ENCODE measurements around the gene IAH1. TPM values are rescaled to one million over a fixed set of nuclear protein-coding genes. Genes with fewer than 3 reads are reported as not detected.

The IAH1 gene
- total RNA-seq, 1 donor from 2014 or later: 45.6 TPM

DNA sequence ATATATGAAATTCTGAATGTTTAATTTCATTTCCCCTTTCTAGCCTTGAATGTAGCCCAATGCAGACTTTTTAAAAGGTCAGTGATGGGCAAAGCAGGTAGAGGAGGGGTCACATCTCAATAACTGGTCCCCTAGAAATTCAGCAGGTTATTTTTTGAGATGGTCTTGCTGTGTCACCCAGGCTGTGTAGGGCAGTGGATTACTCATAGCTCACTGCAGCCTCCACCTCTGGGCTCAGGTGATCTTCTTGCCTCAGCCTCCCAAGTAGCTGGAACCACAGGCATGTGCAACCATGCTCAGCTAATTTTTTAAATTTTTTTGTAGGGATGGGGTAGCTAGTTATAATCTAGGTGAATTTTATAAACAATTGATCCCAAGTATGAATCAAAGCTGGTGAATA is 8.8 kb downstream of the IAH1 start:
- Mint-ChIP-seq H3K4me1 (no peaks in the 10 kb centered on the region), H3K27me3 (ENCODE audit: insufficient read depth, low read depth) (peaks cover 4% of the 10 kb centered on the region), H3K9me3 (no peaks in the 10 kb centered on the region), H3K27ac (no peak overlapping the region), H3K4me3 (no peak overlapping the region), H3K36me3 (peaks cover 25% of the 10 kb centered on the region)
- Histone ChIP-seq H3F3A (ENCODE audit: low read depth) (no peaks in the 10 kb centered on the region), H4K20me1 (ENCODE audit: low read depth) (peaks cover 4% of the 10 kb centered on the region), H2AFZ (replicated peaks) (no peak overlapping the region), H3K79me2 (ENCODE audit: low read depth) (no peaks in the 10 kb centered on the region), H3K4me2 (no peak overlapping the region), H3K36me3 (peaks cover 3% of the 10 kb centered on the region), H3K4me1 (no peaks in the 10 kb centered on the region), H3K9me3 (ENCODE audit: low read depth) (no peaks in the 10 kb centered on the region), H3K4me3 (no peak overlapping the region), H3K27ac (no peak overlapping the region), H3K9ac (no peak overlapping the region), H3K27me3 (no peaks in the 10 kb centered on the region)
- DNase-seq (ENCODE audit: low spot score): no peak
- TF ChIP-seq EZH2phosphoT487 (IDR thresholded peaks at IDR 0.05) (no peak), EZH2 (IDR thresholded peaks at IDR 0.05) (no peak)
- TF ChIP-seq, protein P1, sequence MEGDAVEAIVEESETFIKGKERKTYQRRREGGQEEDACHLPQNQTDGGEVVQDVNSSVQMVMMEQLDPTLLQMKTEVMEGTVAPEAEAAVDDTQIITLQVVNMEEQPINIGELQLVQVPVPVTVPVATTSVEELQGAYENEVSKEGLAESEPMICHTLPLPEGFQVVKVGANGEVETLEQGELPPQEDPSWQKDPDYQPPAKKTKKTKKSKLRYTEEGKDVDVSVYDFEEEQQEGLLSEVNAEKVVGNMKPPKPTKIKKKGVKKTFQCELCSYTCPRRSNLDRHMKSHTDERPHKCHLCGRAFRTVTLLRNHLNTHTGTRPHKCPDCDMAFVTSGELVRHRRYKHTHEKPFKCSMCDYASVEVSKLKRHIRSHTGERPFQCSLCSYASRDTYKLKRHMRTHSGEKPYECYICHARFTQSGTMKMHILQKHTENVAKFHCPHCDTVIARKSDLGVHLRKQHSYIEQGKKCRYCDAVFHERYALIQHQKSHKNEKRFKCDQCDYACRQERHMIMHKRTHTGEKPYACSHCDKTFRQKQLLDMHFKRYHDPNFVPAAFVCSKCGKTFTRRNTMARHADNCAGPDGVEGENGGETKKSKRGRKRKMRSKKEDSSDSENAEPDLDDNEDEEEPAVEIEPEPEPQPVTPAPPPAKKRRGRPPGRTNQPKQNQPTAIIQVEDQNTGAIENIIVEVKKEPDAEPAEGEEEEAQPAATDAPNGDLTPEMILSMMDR (IDR thresholded peaks at IDR 0.05): no peak

DNA sequence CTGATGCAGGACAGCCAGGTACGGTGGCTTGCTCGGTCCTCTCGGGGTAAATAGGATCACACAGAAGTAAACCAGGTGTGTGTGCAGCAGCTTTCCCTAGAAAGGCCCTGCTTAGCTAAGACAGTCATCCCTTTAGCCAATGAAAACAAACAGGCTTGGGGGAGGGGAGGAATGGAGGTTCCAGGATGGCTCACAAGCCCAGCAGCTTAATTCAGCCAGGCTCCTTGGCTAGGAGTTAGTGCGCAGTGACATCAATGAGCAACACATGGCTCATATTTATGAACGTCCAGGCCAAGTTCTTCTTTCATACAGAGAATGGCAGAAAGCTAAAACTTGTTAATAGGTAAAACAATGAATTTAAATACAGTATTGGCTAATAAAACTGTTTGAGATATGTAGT is 10.2 kb downstream of the IAH1 start:
- TF ChIP-seq EZH2phosphoT487 (IDR thresholded peaks at IDR 0.05) (no peak), EZH2 (IDR thresholded peaks at IDR 0.05) (no peak)
- TF ChIP-seq, protein P1 (IDR thresholded peaks at IDR 0.05): no peak
- Histone ChIP-seq H3K4me2 (no peak overlapping the region), H3F3A (ENCODE audit: low read depth) (no peaks in the 10 kb centered on the region), H3K27me3 (no peaks in the 10 kb centered on the region), H3K79me2 (ENCODE audit: low read depth) (no peaks in the 10 kb centered on the region), H3K4me1 (no peaks in the 10 kb centered on the region), H2AFZ (replicated peaks) (no peak overlapping the region), H4K20me1 (ENCODE audit: low read depth) (peaks cover 5% of the 10 kb centered on the region), H3K36me3 (peaks cover 11% of the 10 kb centered on the region), H3K4me3 (no peak overlapping the region), H3K27ac (no peak overlapping the region), H3K9me3 (ENCODE audit: low read depth) (no peaks in the 10 kb centered on the region), H3K9ac (no peak overlapping the region)
- Mint-ChIP-seq H3K36me3 (peaks cover 28% of the 10 kb centered on the region), H3K4me3 (no peak overlapping the region), H3K4me1 (no peaks in the 10 kb centered on the region), H3K9me3 (no peaks in the 10 kb centered on the region), H3K27me3 (ENCODE audit: insufficient read depth, low read depth) (peaks cover 4% of the 10 kb centered on the region), H3K27ac (no peak overlapping the region)
- DNase-seq (ENCODE audit: low spot score): no peak

DNA sequence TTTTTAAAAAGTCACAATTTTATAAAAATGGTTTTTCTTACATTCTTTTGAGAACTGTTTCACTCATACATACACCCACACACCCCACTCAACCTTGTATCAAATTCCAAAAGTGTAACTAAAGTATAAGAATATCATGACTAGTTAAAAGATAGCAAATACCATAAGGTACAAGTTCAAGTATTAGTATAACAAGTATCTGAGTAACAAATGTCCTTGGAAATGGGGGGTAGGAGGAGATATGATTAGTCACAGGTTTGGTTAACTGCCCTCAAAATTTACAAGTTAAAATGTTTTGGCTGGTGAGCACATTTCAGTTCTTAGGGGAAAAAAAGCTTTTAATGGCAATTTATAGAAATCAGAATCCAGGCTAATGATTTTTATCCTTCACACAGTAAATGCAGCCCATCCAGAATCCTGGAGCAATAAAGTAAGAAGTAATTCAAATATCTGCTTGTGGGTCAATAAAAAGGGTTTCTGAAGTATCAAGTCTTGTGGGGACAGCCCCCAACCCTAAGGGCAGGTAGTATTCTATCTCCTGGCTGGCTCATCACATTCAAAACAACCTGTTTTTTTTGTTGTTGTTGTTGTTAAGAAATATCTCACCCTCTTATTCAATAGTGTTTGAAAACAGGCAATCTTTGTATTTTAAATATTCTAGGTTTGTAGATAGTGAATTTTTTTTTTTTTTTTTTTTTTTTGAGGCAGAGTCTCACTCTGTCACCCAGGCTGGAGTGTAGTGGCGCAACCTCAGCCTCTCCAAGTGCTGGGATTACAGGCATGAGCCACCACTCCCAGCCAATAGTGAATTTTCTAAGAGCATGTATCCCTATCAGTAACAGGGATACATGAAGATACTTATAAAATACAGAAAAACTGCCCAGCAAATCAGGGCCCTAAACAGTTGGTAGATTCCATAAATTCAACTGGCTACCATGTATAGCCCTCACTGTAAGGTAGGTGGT is 14.5 kb downstream of the IAH1 start:
- Mint-ChIP-seq H3K36me3 (peaks cover 34% of the 10 kb centered on the region), H3K27me3 (ENCODE audit: insufficient read depth, low read depth) (peaks cover 2% of the 10 kb centered on the region), H3K4me1 (no peaks in the 10 kb centered on the region), H3K4me3 (no peak overlapping the region), H3K9me3 (no peaks in the 10 kb centered on the region), H3K27ac (no peak overlapping the region)
- Histone ChIP-seq H3K79me2 (ENCODE audit: low read depth) (no peaks in the 10 kb centered on the region), H3K36me3 (peaks cover 11% of the 10 kb centered on the region), H2AFZ (replicated peaks) (no peak overlapping the region), H3F3A (ENCODE audit: low read depth) (no peaks in the 10 kb centered on the region), H3K27me3 (no peaks in the 10 kb centered on the region), H3K27ac (no peak overlapping the region), H3K4me2 (no peak overlapping the region), H3K9ac (no peak overlapping the region), H4K20me1 (ENCODE audit: low read depth) (peaks cover 7% of the 10 kb centered on the region), H3K9me3 (ENCODE audit: low read depth) (no peaks in the 10 kb centered on the region), H3K4me3 (no peak overlapping the region), H3K4me1 (no peaks in the 10 kb centered on the region)
- DNase-seq (ENCODE audit: low spot score): no peak
- no peak for TF ChIP-seq EZH2 (IDR thresholded peaks at IDR 0.05)
- TF ChIP-seq, protein P1 (IDR thresholded peaks at IDR 0.05): no peak
- no peak for TF ChIP-seq EZH2phosphoT487 (IDR thresholded peaks at IDR 0.05)

Measured in neural progenitor cell (in vitro differentiated cells).